Ishikawa (cell line): Measurements from ENCODE around the gene LTBP4.

ENCODE experiments used
- CEBPB ChIP-seq: IDR thresholded peaks from 2 replicates; pipeline ENCODE4 v1.6.1; 2012
- CREB1 ChIP-seq: IDR thresholded peaks from 2 replicates; pipeline ENCODE4 v1.6.1; 2012; ENCODE audit warnings: low read depth
- EP300 ChIP-seq: IDR thresholded peaks from 2 replicates; pipeline ENCODE4 v1.6.1; 2012; ENCODE audit warnings: borderline replicate concordance
- NFIC ChIP-seq: IDR thresholded peaks from 2 replicates; pipeline ENCODE4 v1.6.1; 2012
- TCF12 ChIP-seq: IDR thresholded peaks from 2 replicates; pipeline ENCODE4 v1.6.1; 2012; ENCODE audit warnings: low read depth
- TEAD4 ChIP-seq: IDR thresholded peaks from 2 replicates; pipeline ENCODE4 v1.6.1; 2012
- TF ChIP-seq, protein P1 (sequence below): IDR thresholded peaks from 2 replicates; pipeline ENCODE4 v1.6.1; 2012

DNA sequence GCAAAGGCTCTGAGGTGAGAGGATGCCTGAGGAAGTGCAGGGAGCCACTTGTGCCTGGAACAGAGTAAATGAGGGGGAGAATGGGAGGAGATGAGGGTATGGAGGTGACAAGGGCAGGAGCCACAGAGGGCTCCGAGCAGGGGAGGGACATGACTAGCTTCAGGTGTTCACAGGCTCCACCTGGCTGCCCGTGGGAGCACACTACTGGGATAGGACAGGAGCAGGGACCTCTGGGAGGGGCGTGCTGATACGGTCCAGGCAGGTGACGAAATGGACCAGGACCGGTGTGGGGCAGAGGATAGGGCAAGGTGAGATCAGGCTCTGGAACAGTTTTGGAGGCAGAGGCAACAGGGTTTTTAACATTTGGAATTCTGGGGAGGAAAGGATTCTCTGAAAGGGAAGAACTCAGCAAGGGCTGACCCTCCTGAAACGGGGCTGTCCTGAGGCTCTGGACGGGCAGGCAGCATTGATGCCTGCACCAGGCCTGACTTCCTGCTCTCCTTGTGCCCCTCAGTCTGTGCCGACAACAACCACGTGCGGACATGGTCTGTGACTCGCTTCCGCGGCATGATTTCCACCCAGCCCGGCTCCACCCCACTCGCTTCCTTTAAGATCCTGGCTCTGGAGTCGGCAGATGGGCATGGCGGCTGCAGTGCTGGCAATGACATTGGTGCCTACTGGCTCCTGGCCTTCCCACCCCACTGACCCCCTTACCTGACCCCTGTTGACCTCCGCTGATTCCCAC is 12.9 kb upstream of the LTBP4 start:
- TF ChIP-seq CREB1: no peak
- TF ChIP-seq CEBPB: no peak
- TF ChIP-seq EP300: no peak
- no peak for TF ChIP-seq TCF12
- TF ChIP-seq, protein P1, sequence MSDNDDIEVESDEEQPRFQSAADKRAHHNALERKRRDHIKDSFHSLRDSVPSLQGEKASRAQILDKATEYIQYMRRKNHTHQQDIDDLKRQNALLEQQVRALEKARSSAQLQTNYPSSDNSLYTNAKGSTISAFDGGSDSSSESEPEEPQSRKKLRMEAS: no peak
- TF ChIP-seq TEAD4: no peak
- no peak for TF ChIP-seq NFIC
